Measurements from ENCODE around the gene SCUBE1.

DNA sequence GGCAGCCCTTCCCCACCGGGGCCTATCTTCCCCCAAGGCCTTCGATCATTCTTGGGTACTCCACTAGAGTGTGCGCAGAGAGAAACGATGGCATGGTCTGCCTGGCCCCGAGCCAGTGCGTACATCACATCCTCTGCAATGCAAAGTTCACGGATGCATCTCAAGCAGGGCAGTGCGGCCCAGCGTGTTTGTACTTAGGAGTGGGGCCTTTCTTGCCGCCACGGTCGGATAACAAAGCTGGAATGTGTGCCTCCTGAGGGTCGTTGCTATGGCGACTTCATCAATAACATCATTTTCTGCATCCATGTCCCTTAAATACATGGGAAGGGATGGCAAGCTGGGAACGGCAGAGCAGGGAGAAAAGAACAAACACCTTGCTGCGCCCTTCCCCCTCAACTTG, 73.9 kb downstream of the SCUBE1 start:
- TF ChIP-seq, protein P1, sequence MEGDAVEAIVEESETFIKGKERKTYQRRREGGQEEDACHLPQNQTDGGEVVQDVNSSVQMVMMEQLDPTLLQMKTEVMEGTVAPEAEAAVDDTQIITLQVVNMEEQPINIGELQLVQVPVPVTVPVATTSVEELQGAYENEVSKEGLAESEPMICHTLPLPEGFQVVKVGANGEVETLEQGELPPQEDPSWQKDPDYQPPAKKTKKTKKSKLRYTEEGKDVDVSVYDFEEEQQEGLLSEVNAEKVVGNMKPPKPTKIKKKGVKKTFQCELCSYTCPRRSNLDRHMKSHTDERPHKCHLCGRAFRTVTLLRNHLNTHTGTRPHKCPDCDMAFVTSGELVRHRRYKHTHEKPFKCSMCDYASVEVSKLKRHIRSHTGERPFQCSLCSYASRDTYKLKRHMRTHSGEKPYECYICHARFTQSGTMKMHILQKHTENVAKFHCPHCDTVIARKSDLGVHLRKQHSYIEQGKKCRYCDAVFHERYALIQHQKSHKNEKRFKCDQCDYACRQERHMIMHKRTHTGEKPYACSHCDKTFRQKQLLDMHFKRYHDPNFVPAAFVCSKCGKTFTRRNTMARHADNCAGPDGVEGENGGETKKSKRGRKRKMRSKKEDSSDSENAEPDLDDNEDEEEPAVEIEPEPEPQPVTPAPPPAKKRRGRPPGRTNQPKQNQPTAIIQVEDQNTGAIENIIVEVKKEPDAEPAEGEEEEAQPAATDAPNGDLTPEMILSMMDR (IDR thresholded peaks at IDR 0.05 in 2 of 3, conservative IDR thresholded peaks at IDR 0.05 in 1 of 3; ENCODE audit: borderline replicate concordance in 1 of 3, insufficient read depth in 1 of 3, low read depth in 2 of 3, low read length in 2 of 3), result no peak
- TF ChIP-seq SRF (IDR thresholded peaks at IDR 0.05; ENCODE audit: low read depth), result no peak
- TF ChIP-seq TCF7L2 (IDR thresholded peaks at IDR 0.05; ENCODE audit: borderline replicate concordance, extremely low read depth, insufficient read depth, insufficient read length), result no peak
- no peak for TF ChIP-seq SP1 (IDR thresholded peaks at IDR 0.05; ENCODE audit: low read depth)

Measured in HCT116 (cell line).